ENCODE measurements around the gene ATG9B. TPM values are rescaled to one million over a fixed set of nuclear protein-coding genes. Genes with fewer than 3 reads are reported as not detected.

Gene ATG9B
- total and polyA plus RNA-seq, 9 of the 15 experiments (the other 6 are each of a cell fraction or from before 2014, with no cell fraction given) = 0.29 to 8.0 (median 2.1) TPM

GRCh38 chr7:151010307-151011096 lies 13.8 kb downstream of the ATG9B start (continued):
- TF ChIP-seq ZNF165 (CRISPR knock-in tag; IDR thresholded peaks at IDR 0.05; ENCODE audit: borderline replicate concordance) (no peak), NR1H2 (CRISPR knock-in tag; IDR thresholded peaks at IDR 0.05) (peak; percentile 90), MGA (IDR thresholded peaks at IDR 0.05) (peak; percentile 78), CTBP1 (IDR thresholded peaks at IDR 0.05; ENCODE audit: borderline replicate concordance) (peak; percentile 52; the same call in 1 of the 2 replicates), ETS1 (conservative IDR thresholded peaks at IDR 0.05; ENCODE audit: control insufficient read depth, low read depth, low read length) (peak; percentile 58), SOX6 (IDR thresholded peaks at IDR 0.05) (no peak), HMGXB4 (CRISPR knock-in tag; IDR thresholded peaks at IDR 0.05) (no peak), TAF7 (tag; IDR thresholded peaks at IDR 0.05) (peak; percentile 48; the same call in 1 of the 2 replicates), BCL6 (CRISPR knock-in tag; IDR thresholded peaks at IDR 0.05) (0 out of 2 replicates have a peak, but pooled peaks have one; percentile 21), TCF7 (IDR thresholded peaks at IDR 0.05; ENCODE audit: borderline replicate concordance) (peak; percentile 71; the same call in 1 of the 2 replicates), ARID3B (CRISPR knock-in tag; IDR thresholded peaks at IDR 0.05; ENCODE audit: borderline replicate concordance) (no peak)
